ENCODE measurements around the gene CCDC88A. TPM values are rescaled to one million over a fixed set of nuclear protein-coding genes. Genes with fewer than 3 reads are reported as not detected.
A peak's percentile ranks its signal among the peaks of the same experiment; 100 is the strongest.
"Not testable (repeated sequence)": the region's sequence is repeated elsewhere in the genome, so short reads cannot be mapped to it uniquely, and the experiment has no call there.

CCDC88A gene
- total and polyA plus RNA-seq, 2 donors from 2014 or later = 8.2 to 47.6 TPM

DNA sequence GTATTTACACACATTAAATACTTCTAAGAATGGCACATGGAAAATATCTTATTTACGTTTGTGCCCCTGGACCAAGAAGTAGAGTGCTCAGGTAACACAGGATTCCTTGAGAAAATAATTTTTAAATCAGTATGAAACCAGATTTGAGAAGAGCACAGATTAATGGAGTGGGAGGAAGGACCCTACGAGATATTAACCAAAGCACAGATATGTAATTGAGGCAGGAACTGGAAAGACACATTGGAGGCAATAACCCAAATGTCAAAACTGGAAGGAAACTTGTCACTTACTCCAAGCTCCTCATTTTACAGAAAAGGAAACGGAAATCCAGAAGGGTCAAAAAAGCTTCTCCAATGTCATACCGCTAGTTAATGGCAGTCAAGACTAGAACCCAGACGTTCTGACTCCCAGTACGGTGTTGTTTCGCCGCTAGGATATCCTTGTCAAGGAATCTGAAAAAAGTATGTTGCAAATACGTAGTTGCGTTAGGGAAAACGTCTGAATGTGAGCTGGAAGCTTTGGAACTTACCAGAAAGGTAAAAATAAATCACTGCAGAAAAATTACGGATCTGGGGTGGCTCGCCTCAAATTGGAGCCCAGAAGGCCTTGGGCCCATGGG, 151.3 kb downstream of the CCDC88A start:
- peaks cover 0 to 4% (median 0%) of the 10 kb centered on the region in 3 donors for H3K4me1 ChIP-seq (ENCODE audit: control insufficient read depth in 2 of 3, insufficient read depth in 2 of 3, low read depth in 1 of 3, low read length in 3 of 3)
- H3K27me3 ChIP-seq (ENCODE audit: control insufficient read depth, insufficient read depth, low read length) = no peaks in the 10 kb centered on the region
- no peak for FAIRE-seq
- intact Hi-C loops (cut with DNase I) = no loop called here
- TF ChIP-seq, protein P1, sequence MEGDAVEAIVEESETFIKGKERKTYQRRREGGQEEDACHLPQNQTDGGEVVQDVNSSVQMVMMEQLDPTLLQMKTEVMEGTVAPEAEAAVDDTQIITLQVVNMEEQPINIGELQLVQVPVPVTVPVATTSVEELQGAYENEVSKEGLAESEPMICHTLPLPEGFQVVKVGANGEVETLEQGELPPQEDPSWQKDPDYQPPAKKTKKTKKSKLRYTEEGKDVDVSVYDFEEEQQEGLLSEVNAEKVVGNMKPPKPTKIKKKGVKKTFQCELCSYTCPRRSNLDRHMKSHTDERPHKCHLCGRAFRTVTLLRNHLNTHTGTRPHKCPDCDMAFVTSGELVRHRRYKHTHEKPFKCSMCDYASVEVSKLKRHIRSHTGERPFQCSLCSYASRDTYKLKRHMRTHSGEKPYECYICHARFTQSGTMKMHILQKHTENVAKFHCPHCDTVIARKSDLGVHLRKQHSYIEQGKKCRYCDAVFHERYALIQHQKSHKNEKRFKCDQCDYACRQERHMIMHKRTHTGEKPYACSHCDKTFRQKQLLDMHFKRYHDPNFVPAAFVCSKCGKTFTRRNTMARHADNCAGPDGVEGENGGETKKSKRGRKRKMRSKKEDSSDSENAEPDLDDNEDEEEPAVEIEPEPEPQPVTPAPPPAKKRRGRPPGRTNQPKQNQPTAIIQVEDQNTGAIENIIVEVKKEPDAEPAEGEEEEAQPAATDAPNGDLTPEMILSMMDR (IDR thresholded peaks at IDR 0.05; ENCODE audit: borderline replicate concordance, extremely low read depth, insufficient read depth) = no peak
- peaks cover 0 to 7% (median 2%) of the 10 kb centered on the region in 3 donors for H3K36me3 ChIP-seq (ENCODE audit: control insufficient read depth in 2 of 3, insufficient read depth in 3 of 3, low read length in 3 of 3)
- H3K27ac ChIP-seq (ENCODE audit: low read depth in 2 of 2, low read length in 2 of 2) = peak overlapping the region; percentile 73 to 94
- peak overlapping the region; percentile 96 to 100 (median 98) for H3K4me3 ChIP-seq (ENCODE audit: low read length in 3 of 3)
- DNase-seq = peak in 1 of 5 donors; percentile 32
- peak overlapping the region; percentile 90 to 98 (median 95) for H3K9ac ChIP-seq (ENCODE audit: low read length in 3 of 3)
- no peaks in the 10 kb centered on the region for H3K9me3 ChIP-seq (ENCODE audit: control insufficient read depth in 2 of 3, insufficient read depth in 1 of 3, low read length in 3 of 3)

GRCh38 chr2:55259586-55259985, 160.1 kb downstream of the CCDC88A start:
- H3K27me3 ChIP-seq (ENCODE audit: control insufficient read depth, insufficient read depth, low read length); FAIRE-seq; H3K4me1 ChIP-seq (ENCODE audit: control insufficient read depth in 2 of 3, insufficient read depth in 2 of 3, low read depth in 1 of 3, low read length in 3 of 3); H3K4me3 ChIP-seq (ENCODE audit: low read length in 3 of 3); H3K9ac ChIP-seq (ENCODE audit: low read length in 3 of 3); intact Hi-C loops (cut with DNase I); H3K9me3 ChIP-seq (ENCODE audit: control insufficient read depth in 2 of 3, insufficient read depth in 1 of 3, low read length in 3 of 3); DNase-seq; H3K27ac ChIP-seq (ENCODE audit: low read depth in 2 of 2, low read length in 2 of 2): not testable (repeated sequence)
- peaks cover 0 to 20% (median 7%) of the 10 kb centered on the region in 3 donors for H3K36me3 ChIP-seq (ENCODE audit: control insufficient read depth in 2 of 3, insufficient read depth in 3 of 3, low read length in 3 of 3)

DNA sequence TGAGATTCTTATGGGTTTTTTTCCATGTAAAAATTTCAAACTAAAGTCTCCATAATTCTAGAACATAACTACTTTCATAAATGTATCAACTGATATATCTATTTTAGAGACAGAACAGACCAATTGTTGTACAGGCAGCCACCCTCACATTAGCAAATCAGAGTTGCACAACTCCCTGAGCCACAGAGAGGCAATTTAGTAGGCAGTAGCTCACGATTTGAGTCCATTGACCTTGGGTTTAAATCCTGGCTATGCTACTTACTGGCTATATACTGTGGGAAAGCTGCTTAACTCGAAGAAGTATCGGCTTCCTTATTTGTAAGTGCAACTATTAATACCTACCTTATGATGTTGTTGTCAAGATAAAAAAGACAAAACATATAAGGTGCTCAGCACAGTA, 166.8 kb downstream of the CCDC88A start:
- H3K36me3 ChIP-seq (ENCODE audit: control insufficient read depth in 2 of 3, insufficient read depth in 3 of 3, low read length in 3 of 3) = peaks cover 6 to 22% (median 11%) of the 10 kb centered on the region in 3 donors
- H3K4me3 ChIP-seq (ENCODE audit: low read length in 3 of 3) = no peak overlapping the region
- no peaks in the 10 kb centered on the region for H3K9me3 ChIP-seq (ENCODE audit: control insufficient read depth in 2 of 3, insufficient read depth in 1 of 3, low read length in 3 of 3)
- no peaks in the 10 kb centered on the region for H3K4me1 ChIP-seq (ENCODE audit: control insufficient read depth in 2 of 3, insufficient read depth in 2 of 3, low read depth in 1 of 3, low read length in 3 of 3)
- FAIRE-seq (no peak), DNase-seq (no peak)
- no peak overlapping the region for H3K9ac ChIP-seq (ENCODE audit: low read length in 3 of 3)
- no peak overlapping the region for H3K27ac ChIP-seq (ENCODE audit: low read depth in 2 of 2, low read length in 2 of 2)
- H3K27me3 ChIP-seq (ENCODE audit: control insufficient read depth, insufficient read depth, low read length) = no peaks in the 10 kb centered on the region
- intact Hi-C loops (cut with DNase I) = no loop called here
- TF ChIP-seq, protein P1 (IDR thresholded peaks at IDR 0.05; ENCODE audit: borderline replicate concordance, extremely low read depth, insufficient read depth) = no peak

- Histone ChIP-seq H3K9me3 (ENCODE audit: control insufficient read depth in 2 of 3, insufficient read depth in 1 of 3, low read length in 3 of 3) (no peaks in the 10 kb centered on the region), H3K4me3 (ENCODE audit: low read length in 3 of 3) (no peak overlapping the region), H3K27ac (ENCODE audit: low read depth in 2 of 2, low read length in 2 of 2) (no peak overlapping the region), H3K9ac (ENCODE audit: low read length in 3 of 3) (no peak overlapping the region), H3K27me3 (ENCODE audit: control insufficient read depth, insufficient read depth, low read length) (no peaks in the 10 kb centered on the region), H3K4me1 (ENCODE audit: control insufficient read depth in 2 of 3, insufficient read depth in 2 of 3, low read depth in 1 of 3, low read length in 3 of 3) (no peaks in the 10 kb centered on the region), H3K36me3 (ENCODE audit: control insufficient read depth in 2 of 3, insufficient read depth in 3 of 3, low read length in 3 of 3) (peaks cover 7 to 41% (median 15%) of the 10 kb centered on the region in 3 donors)
- intact Hi-C loops (cut with DNase I) = no loop called here
- TF ChIP-seq, protein P1 (IDR thresholded peaks at IDR 0.05; ENCODE audit: borderline replicate concordance, extremely low read depth, insufficient read depth) = no peak
- no peak for DNase-seq
- no peak for FAIRE-seq
These were observed 172.6 kb downstream of the CCDC88A start for GRCh38 chr2:55247025-55247424.
